G401 (cell line): ENCODE data around the gene AGTRAP. TPM values are rescaled to one million over a fixed set of nuclear protein-coding genes. Genes with fewer than 3 reads are reported as not detected.

Experiments
- DNase-seq: peaks from one replicate; pipeline ENCODE4 v3.0.0-alpha.2; 2015; ENCODE audit warnings: low spot score
- in situ Hi-C: cut with HindIII; loops from 2 replicates; pipeline ENCODE4 v1.10.0; 2016; ENCODE audit warnings: low sequenced_read_pairs, mixed read lengths
- total RNA-seq: library from RNA; depleted of rRNA; stranded (reverse); fragments of >200 nt; shearing (Covaris generic); gene quantifications from 2 replicates; pipeline ENCODE4 v1.2.3, GENCODE V29; 2014

AGTRAP gene
- total RNA-seq, 1 experiment from 2014 or later: 97.2 TPM

GRCh38 chr1:11777658-11778322 is 41.9 kb downstream of the AGTRAP start:
- DNase-seq: no peak
- in situ Hi-C loops: no loop called here

GRCh38 chr1:11778336-11778735 is 42.4 kb downstream of the AGTRAP start:
- no peak for DNase-seq

GRCh38 chr1:11778844-11779623 is 43.1 kb downstream of the AGTRAP start:
- DNase-seq: no peak
- in situ Hi-C loops: no loop called here

More at GRCh38 chr1:11778336-11778735, 42.4 kb downstream of the AGTRAP start:
- in situ Hi-C loops: no loop called here

GRCh38 chr1:11779715-11780379 is 43.9 kb downstream of the AGTRAP start:
- in situ Hi-C loops: no loop called here
- no peak for DNase-seq

- in situ Hi-C loops: no loop called here
- no peak for DNase-seq
Measured at GRCh38 chr1:11780380-11781147, 44.6 kb downstream of the AGTRAP start.

GRCh38 chr1:11781297-11781696 is 45.4 kb downstream of the AGTRAP start:
- in situ Hi-C loops: no loop called here
- DNase-seq: no peak

GRCh38 chr1:11782127-11782708 is 46.3 kb downstream of the AGTRAP start:
- in situ Hi-C loops: no loop called here

GRCh38 chr1:11783556-11783955 is 47.6 kb downstream of the AGTRAP start:
- in situ Hi-C loops: no loop called here
- no peak for DNase-seq

More at GRCh38 chr1:11782127-11782708, 46.3 kb downstream of the AGTRAP start:
- DNase-seq: no peak

GRCh38 chr1:11784256-11784992 is 48.5 kb downstream of the AGTRAP start:
- in situ Hi-C loops: no loop called here
- DNase-seq: no peak

GRCh38 chr1:11784993-11785769 is 49.2 kb downstream of the AGTRAP start:
- peak; percentile 63 for DNase-seq
- in situ Hi-C loops: no loop called here

- in situ Hi-C loops: no loop called here
- no peak for DNase-seq
Measured at GRCh38 chr1:11786168-11786567, 50.2 kb downstream of the AGTRAP start.

- in situ Hi-C loops: no loop called here
- DNase-seq: peak; percentile 17
Measured at GRCh38 chr1:11787251-11787803, 51.4 kb downstream of the AGTRAP start.

GRCh38 chr1:11787804-11788436 is 52.0 kb downstream of the AGTRAP start:
- in situ Hi-C loops: no loop called here
- DNase-seq: no peak

- no peak for DNase-seq
- in situ Hi-C loops: no loop called here
Measured at GRCh38 chr1:11788549-11789053, 52.7 kb downstream of the AGTRAP start.

- no peak for DNase-seq
- in situ Hi-C loops: no loop called here
Measured at GRCh38 chr1:11789126-11790067, 53.5 kb downstream of the AGTRAP start.
